GM18867 (cell line): ENCODE measurements around the gene LLGL1.

Experiments used
- ATAC-seq: cut with Tn5 transposase; IDR thresholded peaks from one replicate; pipeline ENCODE4 v1.9.1; 2021; ENCODE audit warnings: mild to moderate bottlenecking, moderate library complexity; ENCODE audit not compliant: unreplicated experiment

Gene LLGL1

DNA sequence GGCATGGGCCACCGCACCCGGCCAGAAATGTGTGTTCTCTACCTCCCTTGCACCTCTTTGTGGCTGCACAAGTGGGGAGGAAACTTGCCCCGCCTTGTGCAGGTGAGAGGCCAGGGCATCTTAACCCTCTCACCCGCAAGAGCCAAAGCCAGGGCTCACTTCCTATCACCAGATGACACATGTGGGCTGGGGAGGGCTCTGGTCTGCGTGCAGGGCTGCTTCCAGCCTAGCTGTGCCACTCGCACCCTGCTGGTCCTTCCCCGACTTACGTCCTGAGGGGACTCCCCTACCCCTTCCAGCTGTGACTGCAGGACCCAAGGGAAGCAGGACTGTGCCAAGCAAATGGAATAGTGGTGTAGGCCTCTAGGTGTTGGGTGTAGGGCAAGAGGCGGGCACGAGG, 41.9 kb downstream of the LLGL1 start:
- ATAC-seq, result no peak

DNA sequence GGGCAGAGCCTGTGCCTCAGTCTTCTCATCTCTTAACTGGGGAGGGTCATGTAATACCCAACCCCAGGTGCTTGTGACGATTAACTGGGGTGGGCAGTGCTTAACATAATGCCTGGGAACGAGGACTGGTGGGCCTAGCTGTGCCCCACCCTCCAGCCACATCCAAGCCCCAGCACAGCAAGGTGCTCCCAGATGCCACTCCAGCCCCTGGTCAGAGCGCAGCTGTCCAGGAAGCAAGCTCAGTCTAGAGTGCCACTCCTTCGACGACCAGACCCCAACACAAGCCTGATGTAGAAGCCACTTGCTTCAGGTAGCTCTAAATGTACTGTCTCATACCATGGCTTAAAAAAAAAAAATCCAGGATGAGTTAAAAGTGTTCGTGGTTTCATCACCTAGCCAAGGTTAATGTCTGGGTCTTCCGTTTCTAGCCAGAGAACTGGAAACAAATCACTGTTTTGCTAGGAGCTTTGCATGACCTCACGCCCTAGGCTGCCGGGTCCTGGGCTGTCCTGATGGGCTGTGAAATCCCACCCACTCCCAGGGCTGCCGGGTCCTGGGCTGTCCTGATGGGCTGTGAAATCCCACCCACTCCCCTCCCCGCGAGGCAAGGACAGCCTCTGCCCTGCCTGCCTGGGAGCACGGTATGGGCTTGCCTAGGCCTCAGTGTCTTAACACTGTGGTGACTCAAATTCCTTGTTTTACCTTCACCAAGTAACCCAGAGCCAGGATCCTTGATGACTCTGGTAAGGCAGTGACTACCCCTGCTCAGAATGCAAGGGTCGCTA, 42.7 kb downstream of the LLGL1 start:
- no peak for ATAC-seq

DNA sequence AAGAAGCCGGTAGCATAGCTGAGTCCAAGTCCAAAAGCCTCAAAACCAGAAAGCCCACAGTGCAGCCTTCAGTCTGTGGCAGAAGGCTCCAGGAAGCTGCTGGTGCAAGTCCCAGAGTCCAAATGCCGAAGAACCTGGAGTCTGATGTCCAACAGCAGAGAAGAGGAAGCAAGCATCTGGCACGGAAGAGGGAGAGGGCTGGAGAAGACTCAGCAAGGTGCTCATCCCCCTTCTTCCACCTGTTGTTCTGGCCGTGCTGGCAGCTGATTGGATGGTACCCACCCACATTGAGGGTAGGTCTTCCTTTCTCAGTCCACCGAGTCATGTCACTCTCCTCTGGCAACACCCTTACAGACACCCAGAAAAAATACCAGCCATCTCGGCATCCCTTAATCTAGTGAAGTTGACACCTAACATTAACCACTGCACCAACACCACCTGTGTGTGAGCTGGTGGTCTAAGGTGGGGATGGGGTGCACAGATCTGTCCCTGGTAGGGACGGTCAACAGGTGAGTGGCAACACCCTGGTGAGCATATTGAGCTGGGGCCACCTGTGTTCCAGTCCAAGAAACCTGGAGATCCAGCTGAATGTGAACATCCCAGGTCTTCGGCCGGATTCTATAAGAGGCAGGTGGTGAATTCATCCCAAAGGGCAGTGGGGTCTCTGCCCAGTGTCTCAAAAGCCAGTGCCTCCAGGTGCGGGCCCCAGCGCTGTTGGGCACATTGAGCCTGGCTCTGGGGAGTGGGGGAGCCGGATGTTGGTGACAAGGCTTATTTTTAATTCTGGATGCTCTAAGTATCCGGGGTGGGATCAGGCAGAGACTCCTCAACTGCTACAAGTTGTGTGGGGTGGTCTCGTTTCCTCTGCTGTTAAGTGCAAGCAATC, 44.9 kb downstream of the LLGL1 start:
- no peak for ATAC-seq

DNA sequence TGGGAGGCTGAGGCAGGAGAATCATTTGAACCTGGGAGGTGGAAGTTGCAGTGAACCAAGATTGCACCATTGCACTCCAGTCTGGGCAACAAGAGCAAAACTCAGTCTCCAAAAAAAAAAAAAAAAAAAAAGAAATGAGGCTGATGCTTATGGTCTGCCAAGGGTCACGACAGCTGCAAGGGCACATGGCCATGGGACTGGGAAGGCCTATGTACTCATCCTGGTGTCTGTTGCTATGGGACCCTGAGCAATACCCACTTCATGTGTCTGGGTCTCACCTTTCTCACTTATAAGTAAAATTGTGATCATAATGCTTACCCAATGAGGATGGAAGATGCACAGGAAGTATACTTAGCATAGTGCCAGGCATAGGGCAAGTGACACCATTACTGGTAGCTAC, 51.6 kb downstream of the LLGL1 start:
- no peak for ATAC-seq

DNA sequence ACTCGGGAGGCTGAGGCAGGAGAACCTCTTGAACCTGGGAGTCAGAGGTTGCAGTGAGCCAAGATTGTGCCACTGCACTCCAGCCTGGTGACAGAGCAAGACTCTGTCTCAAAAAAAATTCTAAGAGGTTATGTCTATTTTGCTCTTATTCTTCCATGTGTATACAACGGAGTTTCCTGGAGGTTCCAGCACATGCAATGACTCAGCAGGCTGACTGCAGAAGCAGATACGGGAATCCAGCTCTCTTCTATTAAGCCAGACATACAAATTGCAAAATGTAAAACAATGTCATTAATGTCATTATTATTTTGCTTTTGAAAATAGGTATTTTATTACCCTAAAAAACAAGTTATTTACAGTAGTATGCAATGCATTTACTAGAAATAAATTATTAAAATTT, 53.4 kb downstream of the LLGL1 start:
- ATAC-seq, result no peak

DNA sequence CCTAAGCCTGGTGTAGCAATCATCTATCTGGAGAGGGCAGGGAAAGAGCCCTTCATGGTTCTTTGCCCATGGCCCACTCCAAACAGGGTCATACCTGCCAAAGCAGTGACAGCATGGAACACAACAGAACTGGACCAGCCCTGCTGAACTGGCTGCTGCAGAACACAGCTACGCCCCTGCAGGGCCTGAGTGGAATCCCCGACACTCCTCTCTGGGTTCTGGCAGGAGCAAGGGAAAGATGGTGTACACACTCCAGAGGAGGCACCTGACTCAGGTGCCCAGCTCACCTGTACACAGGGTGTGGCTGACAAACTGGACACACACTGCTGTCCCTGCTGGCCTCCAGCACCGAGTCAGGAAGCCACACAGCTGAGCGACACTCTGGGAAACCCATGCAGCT, 54.8 kb downstream of the LLGL1 start:
- ATAC-seq, result no peak

DNA sequence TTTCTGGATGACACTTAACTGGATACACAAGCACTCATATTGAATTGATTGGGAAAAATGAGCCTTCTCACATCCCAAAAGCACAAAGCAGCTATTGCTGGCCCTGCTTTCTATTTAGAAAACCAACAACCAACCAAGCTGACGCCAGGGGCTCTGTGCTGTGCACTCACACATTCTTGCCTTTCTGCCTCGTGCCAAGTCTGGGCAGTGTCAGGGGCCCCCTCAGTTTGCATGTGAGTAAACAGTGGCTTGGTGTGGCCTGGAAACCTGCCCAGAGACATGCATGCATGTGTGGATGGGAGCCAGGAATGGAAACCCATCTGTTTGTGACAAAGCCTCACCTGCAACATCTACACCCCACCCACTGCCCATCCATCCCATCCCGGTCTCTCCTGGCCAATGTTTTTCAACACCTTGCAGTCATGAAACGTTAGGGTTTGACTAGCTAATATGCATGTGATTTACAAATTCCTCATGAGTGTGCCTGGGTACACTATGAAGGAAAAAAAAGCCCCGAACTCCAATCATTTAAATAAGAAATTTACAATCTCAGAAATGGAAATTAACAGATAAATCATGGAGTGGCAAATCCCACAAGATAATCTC, 55.4 kb downstream of the LLGL1 start:
- ATAC-seq, result no peak

DNA sequence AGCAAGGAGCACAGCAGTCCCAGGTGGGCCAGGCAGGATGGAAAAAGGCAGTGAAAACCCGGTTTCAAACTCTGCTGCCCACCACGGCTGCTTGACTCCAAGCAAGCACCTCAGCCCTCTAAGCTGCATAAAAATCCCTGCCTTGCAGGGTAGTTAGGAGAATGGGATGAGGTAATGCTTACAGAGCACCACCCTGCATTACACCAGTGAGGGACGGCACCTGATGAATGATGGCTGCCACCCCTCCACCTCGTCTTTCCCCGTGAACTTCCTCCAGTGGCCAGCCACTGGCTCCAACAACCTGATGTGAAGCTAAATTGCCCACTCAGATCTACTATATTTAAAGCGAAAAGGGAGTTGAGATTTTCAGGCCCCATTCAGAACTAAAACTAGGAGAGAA, 56.4 kb downstream of the LLGL1 start:
- ATAC-seq, result no peak

DNA sequence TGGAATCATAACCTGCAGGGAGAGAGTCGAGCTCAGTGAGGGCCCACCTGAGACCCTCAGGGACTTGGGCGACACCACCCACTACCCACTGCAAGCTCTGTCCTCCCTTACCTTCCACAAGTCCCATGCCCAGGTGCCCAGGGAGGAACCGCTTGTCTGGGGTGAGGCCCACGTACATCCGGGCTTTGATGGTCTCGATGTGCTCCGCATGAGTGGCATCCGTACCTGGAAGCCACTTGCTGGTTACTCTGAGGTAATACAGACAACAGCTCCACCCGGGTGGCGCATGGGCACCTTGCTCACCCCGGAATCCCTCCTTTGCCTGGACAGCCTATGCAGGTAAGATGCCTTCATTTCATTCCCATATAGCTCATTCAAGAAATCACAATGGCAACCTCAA, 59.9 kb downstream of the LLGL1 start:
- ATAC-seq, result no peak

DNA sequence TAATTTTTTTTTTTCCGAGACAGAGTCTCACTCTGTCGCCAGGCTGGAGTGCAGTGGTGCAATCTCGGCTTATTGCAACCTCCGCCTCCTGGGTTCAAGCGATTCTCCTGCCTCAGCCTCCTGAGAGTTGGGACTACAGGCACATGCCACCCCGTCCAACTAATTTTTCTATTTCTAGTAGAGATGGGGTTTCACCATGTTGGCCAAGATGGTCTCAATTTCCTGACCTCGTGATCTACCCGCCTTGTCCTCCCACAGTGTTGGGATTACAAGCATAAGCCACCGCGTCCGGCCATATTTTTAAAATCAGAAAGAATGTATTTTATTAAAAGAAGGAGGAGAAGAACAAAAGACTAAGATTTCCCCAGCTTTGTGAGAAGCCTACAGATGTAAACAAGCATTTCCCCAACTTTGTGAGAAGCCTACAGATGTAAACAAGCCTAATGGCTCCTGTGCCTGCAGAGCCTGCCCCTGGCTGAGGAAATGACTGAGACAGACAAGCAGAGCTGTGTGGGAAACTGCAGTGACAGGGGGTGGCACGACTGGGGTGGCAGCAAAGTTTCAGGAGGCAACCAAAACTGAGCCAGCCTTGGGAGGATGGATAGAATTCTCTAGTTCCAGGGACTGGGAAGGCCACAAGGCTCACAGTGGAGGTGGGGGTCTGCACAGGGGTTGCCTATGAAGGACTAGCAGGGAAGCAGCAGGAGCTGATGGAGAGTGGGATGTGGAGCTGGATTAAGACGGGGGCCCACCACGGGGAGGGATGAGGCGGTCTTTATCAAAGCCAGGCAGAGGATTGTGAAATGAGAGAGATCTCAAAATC, 66.5 kb downstream of the LLGL1 start:
- no peak for ATAC-seq
